CD4-positive, CD25-positive, alpha-beta regulatory T cell (primary cell): ENCODE results near the gene TRAPPC2. TPM values are rescaled to one million over a fixed set of nuclear protein-coding genes. Genes with fewer than 3 reads are reported as not detected.
"Not testable (repeated sequence)": the region's sequence is repeated elsewhere in the genome, so short reads cannot be mapped to it uniquely, and the experiment has no call there.

ENCODE experiments used
- ATAC-seq, 2 donors: fragments of 150-1000 bp; cut with Tn5 transposase; one replicate each; pipeline ENCODE4 v1.10.0; 2021; ENCODE audit warnings: low read depth in 2 of 2, moderate number of reproducible peaks in 2 of 2, moderate library complexity in 1 of 2
- DNase-seq, 3 donors: peaks; one replicate each; pipeline versions ENCODE4 v3.0.0 to v3.0.0-alpha.2; 2012 to 2022; ENCODE audit warnings: mixed read lengths in 1 of 3
- H3K27ac ChIP-seq: one replicate; pipeline ENCODE4 v1.7.0; 2013; ENCODE audit warnings: mild to moderate bottlenecking, low read length; ENCODE audit not compliant: insufficient read depth, poor library complexity, severe bottlenecking
- H3K27me3 ChIP-seq: one replicate; pipeline ENCODE4 v1.7.0; 2013; ENCODE audit warnings: low read length; ENCODE audit not compliant: control insufficient read depth, insufficient read depth
- H3K36me3 ChIP-seq: one replicate; pipeline ENCODE4 v1.7.0; 2013; ENCODE audit warnings: mild to moderate bottlenecking, low read length, moderate library complexity; ENCODE audit not compliant: control insufficient read depth, insufficient read depth
- H3K4me1 ChIP-seq: 2 replicates; pipeline ENCODE4 v1.7.0; 2013; ENCODE audit warnings: mild to moderate bottlenecking, low read length; ENCODE audit not compliant: insufficient read depth, control insufficient read depth, poor library complexity, severe bottlenecking
- H3K4me3 ChIP-seq: one replicate; pipeline ENCODE4 v1.7.0; 2013; ENCODE audit warnings: low read depth, mild to moderate bottlenecking, low read length, moderate library complexity
- H3K9me3 ChIP-seq, 2 experiments: 1 replicate in 1 of 2; 2 replicates in 1 of 2; pipeline ENCODE4 v1.7.0; 2013; ENCODE audit warnings: low read length in 2 of 2, mild to moderate bottlenecking in 1 of 2, moderate library complexity in 1 of 2; ENCODE audit not compliant: control insufficient read depth in 2 of 2
- H3K27ac Mint-ChIP-seq, 3 donors: one replicate each; pipeline ENCODE4 v1.8.0; 2020 to 2022; ENCODE audit warnings: mild to moderate bottlenecking in 3 of 3, mixed read lengths in 3 of 3, moderate library complexity in 2 of 3
- H3K27me3 Mint-ChIP-seq: one replicate; pipeline ENCODE4 v1.8.0; 2022; ENCODE audit warnings: mild to moderate bottlenecking, mixed read lengths
- H3K36me3 Mint-ChIP-seq: one replicate; pipeline ENCODE4 v1.8.0; 2020; ENCODE audit warnings: mixed read lengths
- H3K4me1 Mint-ChIP-seq, 4 donors: one replicate each; pipeline ENCODE4 v1.8.0; 2020 to 2022; ENCODE audit warnings: mixed read lengths in 4 of 4, mild to moderate bottlenecking in 1 of 4
- H3K4me3 Mint-ChIP-seq, 4 donors: one replicate each; pipeline ENCODE4 v1.8.0; 2020 to 2022; ENCODE audit warnings: mild to moderate bottlenecking in 4 of 4, mixed read lengths in 4 of 4, moderate library complexity in 3 of 4
- H3K9me3 Mint-ChIP-seq, 7 donors: one replicate each; pipeline ENCODE4 v1.8.0; 2020 to 2022; ENCODE audit warnings: mixed read lengths in 7 of 7, mild to moderate bottlenecking in 3 of 7, moderate library complexity in 2 of 7
- polyA plus RNA-seq, 4 donors: library from polyadenylated mRNA; unstranded; fragments of 300-500 nt; fragmentation: Illumina TruSeq; gene quantifications; one replicate each; pipeline ENCODE4 v1.2.3, GENCODE V29; 2021
- total RNA-seq: library from RNA; stranded (reverse); gene quantifications from one replicate; pipeline ENCODE4 v1.2.3, GENCODE V29; 2022

Gene TRAPPC2
- total and polyA plus RNA-seq, 5 donors from 2014 or later, result 31.3 to 46.9 (median 37.8) TPM

- peak in 1 of 2 donors; percentile 37 for ATAC-seq
- Histone ChIP-seq H3K4me1 (peaks cover 14% of the 10 kb centered on the region), H3K27ac (peak overlapping the region; percentile 14)
- not testable (repeated sequence) for H3K9me3 ChIP-seq, H3K4me3 ChIP-seq, H3K27me3 ChIP-seq, H3K36me3 ChIP-seq, H3K9me3 Mint-ChIP-seq, H3K27me3 Mint-ChIP-seq
- peaks cover 43% of the 10 kb centered on the region for H3K36me3 Mint-ChIP-seq
- peak; percentile 22 to 81 (median 68) for DNase-seq
- peaks cover 16 to 72% (median 38%) of the 10 kb centered on the region in 4 donors for H3K4me1 Mint-ChIP-seq
- H3K27ac Mint-ChIP-seq, result peak overlapping the region; percentile 47 to 88 (median 55)
- H3K4me3 Mint-ChIP-seq, result peak overlapping the region; percentile 62 to 88 (median 72)
These were observed 9.5 kb downstream of the TRAPPC2 start for GRCh38 chrX:13724878-13725277.

- no peaks in the 10 kb centered on the region for H3K27me3 Mint-ChIP-seq
- H3K9me3 ChIP-seq, result no peaks in the 10 kb centered on the region
These were observed 12.5 kb downstream of the TRAPPC2 start for GRCh38 chrX:13721819-13722519.

GRCh38 chrX:13721371-13721770 is 13.0 kb downstream of the TRAPPC2 start:
- DNase-seq (no peak), ATAC-seq (no peak)
- H3K27me3 ChIP-seq, result no peaks in the 10 kb centered on the region
- Mint-ChIP-seq H3K4me1 (peaks cover 13 to 74% (median 40%) of the 10 kb centered on the region in 4 donors), H3K4me3 (no peak overlapping the region), H3K27me3 (no peaks in the 10 kb centered on the region), H3K27ac (peak overlapping the region in 1 of 3 donors; percentile 21), H3K36me3 (peaks cover 27% of the 10 kb centered on the region), H3K9me3 (peaks cover 0 to 4% (median 0%) of the 10 kb centered on the region in 7 donors)
- no peak overlapping the region for H3K27ac ChIP-seq
- no peaks in the 10 kb centered on the region for H3K9me3 ChIP-seq
- H3K4me1 ChIP-seq, result peaks cover 18% of the 10 kb centered on the region
- peaks cover 7% of the 10 kb centered on the region for H3K36me3 ChIP-seq
- no peak overlapping the region for H3K4me3 ChIP-seq

More at GRCh38 chrX:13721819-13722519, 12.5 kb downstream of the TRAPPC2 start:
- Mint-ChIP-seq H3K4me1 (peaks cover 11 to 76% (median 43%) of the 10 kb centered on the region in 4 donors), H3K27ac (peak overlapping the region in 1 of 3 donors; percentile 32), H3K9me3 (peaks cover 0 to 4% (median 2%) of the 10 kb centered on the region in 7 donors), H3K36me3 (peaks cover 30% of the 10 kb centered on the region), H3K4me3 (peak overlapping the region in 1 of 4 donors; percentile 38)
- no peak overlapping the region for H3K27ac ChIP-seq
- ATAC-seq (no peak), DNase-seq (no peak)
- peaks cover 18% of the 10 kb centered on the region for H3K4me1 ChIP-seq
- H3K36me3 ChIP-seq, result peaks cover 7% of the 10 kb centered on the region
- no peaks in the 10 kb centered on the region for H3K27me3 ChIP-seq
- H3K4me3 ChIP-seq, result no peak overlapping the region

GRCh38 chrX:13719192-13719856 is 15.1 kb downstream of the TRAPPC2 start:
- ATAC-seq, result peak in 1 of 2 donors; percentile 52

GRCh38 chrX:13717700-13718472 is 16.5 kb downstream of the TRAPPC2 start:
- H3K9me3 Mint-ChIP-seq, result peaks cover 0 to 4% (median 0%) of the 10 kb centered on the region in 7 donors
- DNase-seq (no peak), ATAC-seq (no peak)
- Histone ChIP-seq H3K27me3 (no peaks in the 10 kb centered on the region), H3K27ac (no peak overlapping the region), H3K4me3 (no peak overlapping the region), H3K4me1 (peaks cover 7% of the 10 kb centered on the region), H3K9me3 (no peaks in the 10 kb centered on the region), H3K36me3 (peaks cover 11% of the 10 kb centered on the region)
- H3K4me3 Mint-ChIP-seq, result no peak overlapping the region
- peaks cover 4 to 48% (median 23%) of the 10 kb centered on the region in 4 donors for H3K4me1 Mint-ChIP-seq
- H3K27me3 Mint-ChIP-seq, result no peaks in the 10 kb centered on the region
- H3K27ac Mint-ChIP-seq, result peak overlapping the region; percentile 38 to 75 (median 56)
- H3K36me3 Mint-ChIP-seq, result peaks cover 16% of the 10 kb centered on the region

More at GRCh38 chrX:13719192-13719856, 15.1 kb downstream of the TRAPPC2 start:
- Mint-ChIP-seq H3K4me1 (peaks cover 4 to 56% (median 29%) of the 10 kb centered on the region in 4 donors), H3K27me3 (no peaks in the 10 kb centered on the region), H3K27ac (peak overlapping the region; percentile 41 to 76 (median 48)), H3K36me3 (peaks cover 25% of the 10 kb centered on the region), H3K4me3 (peak overlapping the region in 2 of 4 donors; percentile 8 to 69), H3K9me3 (peaks cover 0 to 4% (median 0%) of the 10 kb centered on the region in 7 donors)
- H3K4me1 ChIP-seq, result peaks cover 12% of the 10 kb centered on the region
- peak in 2 of 3 donors; percentile 9 to 61 for DNase-seq
- H3K4me3 ChIP-seq, result no peak overlapping the region
- no peaks in the 10 kb centered on the region for H3K9me3 ChIP-seq
- peaks cover 11% of the 10 kb centered on the region for H3K36me3 ChIP-seq
- peak overlapping the region; percentile 14 for H3K27ac ChIP-seq
- H3K27me3 ChIP-seq, result no peaks in the 10 kb centered on the region

- H3K36me3 Mint-ChIP-seq, result peaks cover 16% of the 10 kb centered on the region
- DNase-seq, result peak; percentile 10 to 75 (median 46)
- H3K4me3 ChIP-seq, result peak overlapping the region; percentile 51
These were observed 17.5 kb downstream of the TRAPPC2 start for GRCh38 chrX:13716905-13717304.

GRCh38 chrX:13716455-13716854 is 18.0 kb downstream of the TRAPPC2 start:
- Histone ChIP-seq H3K4me1 (peaks cover 5% of the 10 kb centered on the region), H3K36me3 (peaks cover 13% of the 10 kb centered on the region), H3K9me3 (no peaks in the 10 kb centered on the region), H3K27me3 (no peaks in the 10 kb centered on the region), H3K4me3 (no peak overlapping the region), H3K27ac (no peak overlapping the region)
- DNase-seq (no peak), ATAC-seq (no peak)
- Mint-ChIP-seq H3K36me3 (peaks cover 20% of the 10 kb centered on the region), H3K4me1 (peaks cover 4 to 36% (median 22%) of the 10 kb centered on the region in 4 donors), H3K27me3 (no peaks in the 10 kb centered on the region), H3K9me3 (no peaks in the 10 kb centered on the region), H3K27ac (peak overlapping the region in 1 of 3 donors; percentile 71), H3K4me3 (peak overlapping the region in 1 of 4 donors; percentile 35)

More at GRCh38 chrX:13716905-13717304, 17.5 kb downstream of the TRAPPC2 start:
- ATAC-seq, result peak; percentile 78 to 86
- H3K27ac Mint-ChIP-seq, result peak overlapping the region in 2 of 3 donors; percentile 75 to 89
- H3K27me3 ChIP-seq, result no peaks in the 10 kb centered on the region
- H3K27ac ChIP-seq, result no peak overlapping the region
- H3K36me3 ChIP-seq, result peaks cover 11% of the 10 kb centered on the region
- H3K4me1 Mint-ChIP-seq, result peaks cover 4 to 40% (median 23%) of the 10 kb centered on the region in 4 donors
- H3K27me3 Mint-ChIP-seq, result no peaks in the 10 kb centered on the region
- H3K4me3 Mint-ChIP-seq, result peak overlapping the region in 2 of 4 donors; percentile 57 to 60
- H3K9me3 Mint-ChIP-seq, result no peaks in the 10 kb centered on the region
- peaks cover 5% of the 10 kb centered on the region for H3K4me1 ChIP-seq
- H3K9me3 ChIP-seq, result no peaks in the 10 kb centered on the region
